BE2C (cell line): ENCODE results near the gene XYLB.

ENCODE experiments used
- DNase-seq: peaks from one replicate; pipeline ENCODE4 v3.0.0-alpha.2; 2020
- H3K27me3 ChIP-seq: fragments of 250-450 bp; sonication (Bioruptor Pico); 2 replicates; pipeline ENCODE4 v1.5.1; 2020; ENCODE audit warnings: mild to moderate bottlenecking
- H3K36me3 ChIP-seq: fragments of 250-450 bp; sonication (Bioruptor Pico); 2 replicates; pipeline ENCODE4 v1.5.1; 2020; ENCODE audit warnings: mild to moderate bottlenecking
- H3K4me1 ChIP-seq: fragments of 250-450 bp; sonication (Bioruptor Pico); 2 replicates; pipeline ENCODE4 v1.5.1; 2020
- H3K4me3 ChIP-seq: 2 replicates; pipeline ENCODE4 v1.5.1; 2011; ENCODE audit warnings: low read depth, low read length
- H3K9me3 ChIP-seq: fragments of 250-450 bp; sonication (Bioruptor Pico); 2 replicates; pipeline ENCODE4 v1.5.1; 2020
- TF ChIP-seq, protein P1 (sequence below): IDR thresholded peaks from 2 replicates; pipeline ENCODE4 v1.5.1; 2012; ENCODE audit warnings: mild to moderate bottlenecking, low read depth, low read length

The XYLB gene

DNA sequence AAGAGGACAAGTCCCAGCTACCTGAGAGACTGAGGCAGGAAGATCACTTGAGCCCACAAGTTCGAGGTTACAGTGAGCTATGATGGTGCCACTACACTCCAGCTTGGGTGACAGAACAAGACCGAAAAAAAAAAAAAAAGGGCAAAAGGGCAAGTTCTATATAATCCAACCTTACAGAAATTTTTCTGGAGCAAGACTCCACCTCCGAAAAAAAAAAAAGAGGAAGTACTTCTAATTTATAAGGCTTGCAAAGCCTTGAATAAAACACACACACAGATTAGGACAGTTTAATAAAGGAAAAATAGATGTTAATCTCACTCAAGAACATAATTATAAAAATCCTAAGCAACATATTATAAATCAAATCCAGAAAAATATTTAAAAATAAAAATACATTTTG, 14.4 kb upstream of the XYLB start:
- Histone ChIP-seq H3K4me1 (no peaks in the 10 kb centered on the region), H3K27me3 (no peaks in the 10 kb centered on the region), H3K36me3 (no peaks in the 10 kb centered on the region), H3K4me3 (no peak overlapping the region), H3K9me3 (no peaks in the 10 kb centered on the region)
- TF ChIP-seq, protein P1, sequence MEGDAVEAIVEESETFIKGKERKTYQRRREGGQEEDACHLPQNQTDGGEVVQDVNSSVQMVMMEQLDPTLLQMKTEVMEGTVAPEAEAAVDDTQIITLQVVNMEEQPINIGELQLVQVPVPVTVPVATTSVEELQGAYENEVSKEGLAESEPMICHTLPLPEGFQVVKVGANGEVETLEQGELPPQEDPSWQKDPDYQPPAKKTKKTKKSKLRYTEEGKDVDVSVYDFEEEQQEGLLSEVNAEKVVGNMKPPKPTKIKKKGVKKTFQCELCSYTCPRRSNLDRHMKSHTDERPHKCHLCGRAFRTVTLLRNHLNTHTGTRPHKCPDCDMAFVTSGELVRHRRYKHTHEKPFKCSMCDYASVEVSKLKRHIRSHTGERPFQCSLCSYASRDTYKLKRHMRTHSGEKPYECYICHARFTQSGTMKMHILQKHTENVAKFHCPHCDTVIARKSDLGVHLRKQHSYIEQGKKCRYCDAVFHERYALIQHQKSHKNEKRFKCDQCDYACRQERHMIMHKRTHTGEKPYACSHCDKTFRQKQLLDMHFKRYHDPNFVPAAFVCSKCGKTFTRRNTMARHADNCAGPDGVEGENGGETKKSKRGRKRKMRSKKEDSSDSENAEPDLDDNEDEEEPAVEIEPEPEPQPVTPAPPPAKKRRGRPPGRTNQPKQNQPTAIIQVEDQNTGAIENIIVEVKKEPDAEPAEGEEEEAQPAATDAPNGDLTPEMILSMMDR, result no peak
- DNase-seq, result no peak

DNA sequence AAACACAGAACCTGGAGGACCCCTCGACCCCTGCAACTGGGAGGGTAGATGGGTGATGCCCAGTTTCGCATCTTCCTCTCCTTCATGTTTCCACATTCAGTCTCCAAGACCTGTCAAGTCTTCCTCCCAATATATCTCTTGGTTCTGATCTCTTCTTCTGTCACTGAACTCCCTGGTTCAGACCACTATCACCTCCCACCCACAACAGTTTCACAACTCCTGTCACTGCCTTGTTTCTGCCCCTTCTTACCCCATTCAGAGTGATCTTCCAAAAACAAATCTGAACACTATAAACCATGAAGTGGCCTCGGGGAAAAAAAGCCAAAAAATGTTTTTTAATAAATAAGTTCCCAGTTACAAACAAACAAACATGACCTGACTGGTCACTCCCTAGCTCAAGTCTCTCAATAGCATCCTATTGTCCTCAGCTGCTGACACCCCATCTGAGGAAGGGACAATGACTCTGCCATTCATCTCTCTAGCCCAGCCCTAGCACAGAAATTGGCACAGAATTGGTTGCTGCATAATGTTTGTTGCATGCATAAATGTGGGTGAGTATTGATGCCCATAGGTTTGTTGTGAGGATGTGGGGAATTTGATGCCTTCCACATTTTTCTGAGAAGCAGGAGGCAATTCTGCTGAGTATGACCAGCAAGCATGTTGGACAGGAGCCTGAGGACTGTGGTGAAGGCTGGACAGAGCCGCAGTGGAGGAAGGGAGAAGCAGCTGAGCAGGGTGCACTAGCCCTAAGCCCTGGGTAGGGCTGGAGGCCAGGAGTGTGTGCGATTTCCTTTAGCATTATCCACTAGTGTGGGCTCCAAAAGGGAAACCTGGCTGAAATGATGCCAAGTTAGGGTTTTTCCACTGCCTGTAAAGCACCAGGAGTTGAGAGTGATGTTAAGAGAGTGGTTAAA, 12.2 kb upstream of the XYLB start:
- H3K4me1 ChIP-seq, result no peaks in the 10 kb centered on the region
- H3K9me3 ChIP-seq, result no peaks in the 10 kb centered on the region
- TF ChIP-seq, protein P1, result no peak
- H3K27me3 ChIP-seq, result no peaks in the 10 kb centered on the region
- no peak overlapping the region for H3K4me3 ChIP-seq
- DNase-seq, result no peak
- no peaks in the 10 kb centered on the region for H3K36me3 ChIP-seq

DNA sequence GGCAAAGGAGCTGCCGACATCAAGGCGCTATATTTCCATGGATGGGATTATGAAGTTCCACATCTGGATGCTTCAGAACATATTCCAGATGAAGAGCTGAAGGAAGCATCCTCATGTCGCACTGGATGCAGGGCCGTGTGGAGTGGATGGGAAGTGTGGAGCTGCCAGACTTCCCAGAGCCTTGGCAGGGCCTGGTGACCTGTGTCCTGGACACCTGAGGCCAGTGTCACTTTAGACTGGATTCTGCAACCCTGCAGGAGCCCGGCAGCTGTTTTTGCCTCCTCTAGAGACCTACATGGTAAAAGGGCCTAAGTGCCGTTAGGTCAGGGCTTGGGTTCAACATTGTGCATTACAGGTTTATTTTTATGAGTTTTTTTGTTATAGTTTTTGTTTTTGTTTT, 11.3 kb upstream of the XYLB start:
- no peaks in the 10 kb centered on the region for H3K27me3 ChIP-seq
- H3K4me3 ChIP-seq, result no peak overlapping the region
- DNase-seq, result no peak
- H3K36me3 ChIP-seq, result no peaks in the 10 kb centered on the region
- TF ChIP-seq, protein P1, result no peak
- H3K4me1 ChIP-seq, result no peaks in the 10 kb centered on the region
- no peaks in the 10 kb centered on the region for H3K9me3 ChIP-seq

DNA sequence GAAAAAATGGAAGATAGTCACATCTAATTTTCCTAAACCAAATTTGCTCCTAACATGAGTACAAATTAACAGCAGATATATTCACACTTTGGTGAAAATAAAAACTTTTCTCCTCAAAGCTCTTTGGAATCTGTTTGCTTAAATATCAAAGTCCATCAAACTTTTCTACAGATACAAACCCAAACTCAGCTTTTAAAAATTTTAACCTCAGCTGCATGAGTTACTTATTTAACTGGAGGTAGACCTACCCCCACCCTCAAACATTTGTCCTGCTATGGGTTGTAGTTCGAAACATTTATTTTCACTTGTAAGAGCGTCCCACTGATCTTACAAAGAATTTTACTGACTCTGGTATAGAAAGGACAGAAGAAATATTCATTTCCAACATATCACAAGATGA, 8.9 kb upstream of the XYLB start:
- Histone ChIP-seq H3K9me3 (no peaks in the 10 kb centered on the region), H3K27me3 (no peaks in the 10 kb centered on the region), H3K4me3 (no peak overlapping the region), H3K36me3 (no peaks in the 10 kb centered on the region), H3K4me1 (no peaks in the 10 kb centered on the region)
- TF ChIP-seq, protein P1, result no peak
- DNase-seq, result no peak

DNA sequence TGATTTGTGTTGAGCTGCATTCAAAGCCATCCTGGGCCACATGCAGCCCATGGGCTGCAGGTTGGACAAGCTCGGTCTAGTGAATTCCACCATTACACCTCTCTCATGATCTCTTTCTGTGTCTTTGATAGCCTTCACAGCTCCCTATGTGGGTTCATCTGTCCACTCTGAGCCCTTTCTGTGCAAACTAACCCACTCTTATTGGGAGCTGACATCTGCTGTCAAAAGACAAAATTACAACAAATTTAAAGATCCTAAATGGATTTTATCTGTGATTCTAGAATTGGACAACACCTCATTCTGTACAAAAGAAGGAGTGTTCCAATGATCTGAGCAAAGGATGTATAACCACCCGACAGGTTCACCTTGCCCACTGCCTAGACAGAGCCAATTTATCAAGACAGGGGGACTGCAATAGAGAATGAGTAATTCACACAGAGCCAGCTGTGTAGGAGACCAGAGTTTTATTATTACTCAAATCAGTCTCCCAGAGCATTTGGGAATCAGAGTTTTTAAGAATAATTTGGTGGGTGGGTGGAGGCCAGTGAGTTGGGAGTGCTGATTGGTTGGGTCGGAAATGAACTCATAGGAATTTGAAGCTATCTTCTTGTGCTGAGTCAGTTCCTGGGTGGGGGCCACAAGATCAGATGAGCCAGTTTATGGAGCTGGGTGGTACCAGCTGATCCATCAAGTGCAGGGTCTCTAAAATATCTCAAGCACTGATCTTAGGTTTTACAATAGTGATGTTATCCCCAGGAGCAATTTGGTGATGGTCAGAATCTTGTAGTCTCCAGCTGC, 2.6 kb upstream of the XYLB start:
- no peak for DNase-seq

More for the DNA sequence above, 2.6 kb upstream of the XYLB start:
- no peaks in the 10 kb centered on the region for H3K36me3 ChIP-seq
- no peaks in the 10 kb centered on the region for H3K9me3 ChIP-seq
- H3K27me3 ChIP-seq, result no peaks in the 10 kb centered on the region
- H3K4me1 ChIP-seq, result no peaks in the 10 kb centered on the region
- no peak overlapping the region for H3K4me3 ChIP-seq
- TF ChIP-seq, protein P1, result no peak
